Epithelial cell of proximal tubule (primary cell): ENCODE measurements around the gene CAGE1. TPM values are rescaled to one million over a fixed set of nuclear protein-coding genes. Genes with fewer than 3 reads are reported as not detected.

Source experiments
- DNase-seq: peaks from one replicate; pipeline ENCODE4 v3.0.0-alpha.2; 2011; ENCODE audit warnings: low read depth
- H3K4me3 ChIP-seq: 2 replicates; pipeline ENCODE4 v1.5.1; 2011; ENCODE audit warnings: low read depth, mild to moderate bottlenecking, low read length
- CTCF ChIP-seq: conservative IDR thresholded peaks from 2 replicates; pipeline ENCODE4 v1.5.1; 2012; ENCODE audit warnings: low read depth, mild to moderate bottlenecking, low read length
- total RNA-seq: library from RNA; depleted of rRNA; stranded (reverse); fragments of >200 nt; gene quantifications from 2 replicates; pipeline ENCODE4 v1.2.3, GENCODE V29; 2015

CAGE1 gene
- total RNA-seq, 1 donor from 2014 or later: not detected

GRCh38 chr6:7307533-7307932 is 82.0 kb downstream of the CAGE1 start:
- no peak for DNase-seq
- no peak overlapping the region for H3K4me3 ChIP-seq
- no peak for TF ChIP-seq CTCF

DNA sequence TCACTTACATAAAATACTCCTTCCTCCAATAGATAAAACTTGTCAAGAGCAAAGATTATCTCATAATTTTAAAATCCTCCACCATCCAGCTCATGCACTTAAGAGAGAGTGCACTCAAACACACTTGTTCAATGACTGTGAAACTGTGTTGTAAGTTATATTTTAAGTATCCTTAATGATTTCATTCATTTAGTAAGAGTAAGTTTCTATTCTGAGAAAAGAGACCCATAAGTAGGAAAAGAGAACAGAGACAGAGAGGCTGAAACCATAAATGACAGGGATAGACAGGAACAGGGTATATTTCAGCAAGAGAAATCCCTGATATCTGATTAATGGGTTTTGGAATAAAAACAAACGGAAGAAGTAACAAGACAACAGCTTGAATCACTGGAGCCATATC is 84.7 kb downstream of the CAGE1 start:
- no peak for TF ChIP-seq CTCF
- DNase-seq: no peak
- H3K4me3 ChIP-seq: no peak overlapping the region

DNA sequence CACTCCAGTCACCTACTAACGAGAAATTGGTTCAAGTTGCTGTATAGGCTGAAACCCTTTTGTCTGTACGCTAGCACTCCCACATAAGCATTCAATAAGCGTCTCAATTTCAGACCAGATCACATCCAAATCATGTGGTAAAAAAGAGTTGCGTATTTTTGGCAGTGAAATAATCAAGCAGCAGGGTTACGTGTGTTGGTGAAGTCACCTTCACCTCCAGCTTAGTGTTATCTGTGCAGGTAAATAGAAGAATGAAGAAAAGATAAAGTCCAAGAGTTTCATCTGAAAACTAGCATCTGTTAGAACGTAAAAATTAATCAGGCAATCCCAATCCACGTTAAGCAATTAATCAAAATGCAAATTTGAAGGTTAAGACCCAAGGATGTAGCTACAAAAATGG is 87.8 kb downstream of the CAGE1 start:
- TF ChIP-seq CTCF: no peak
- H3K4me3 ChIP-seq: no peak overlapping the region
- DNase-seq: no peak

GRCh38 chr6:7300926-7301325 is 88.6 kb downstream of the CAGE1 start:
- H3K4me3 ChIP-seq: no peak overlapping the region
- no peak for DNase-seq
- TF ChIP-seq CTCF: no peak

GRCh38 chr6:7298113-7298512 is 91.4 kb downstream of the CAGE1 start:
- no peak for TF ChIP-seq CTCF
- DNase-seq: no peak
- H3K4me3 ChIP-seq: no peak overlapping the region

GRCh38 chr6:7296602-7297001 is 92.9 kb downstream of the CAGE1 start:
- no peak for TF ChIP-seq CTCF
- no peak overlapping the region for H3K4me3 ChIP-seq
- DNase-seq: no peak

GRCh38 chr6:7295916-7296315 is 93.6 kb downstream of the CAGE1 start:
- H3K4me3 ChIP-seq: no peak overlapping the region
- no peak for TF ChIP-seq CTCF

More at GRCh38 chr6:7295916-7296315, 93.6 kb downstream of the CAGE1 start:
- no peak for DNase-seq
